Endothelial cell of umbilical vein (primary cell): ENCODE data around the gene EVC2. TPM values are rescaled to one million over a fixed set of nuclear protein-coding genes. Genes with fewer than 3 reads are reported as not detected.

Source experiments
- BruUV-seq: library from RNA; stranded (reverse); fragments of 400-500 nt; replicated peaks from 2 replicates; lab custom pipeline; 2021; lab: Mats Ljungman, UMichigan
- CTCF ChIA-PET: fragments of 300-600, 350-600 bp; sonication (Branson Sonifier 250); formaldehyde crosslinking; loops from one replicate; lab custom pipeline; 2021; ENCODE audit warnings: antibody characterized with exemption, inconsistent platforms; lab: Charles Lee
- POLR2A ChIA-PET: fragments of 300-600, 350-600 bp; sonication (Branson Sonifier 250); formaldehyde crosslinking; loops from one replicate; lab custom pipeline; 2021; ENCODE audit warnings: antibody characterized with exemption, inconsistent platforms; lab: Charles Lee
- DNase-seq: peaks from one replicate; pipeline ENCODE4 v3.0.0-alpha.2; 2011; ENCODE audit warnings: low read depth, low spot score
- FAIRE-seq: peaks from 2 replicates; lab custom pipeline; 2011; peaks lifted over from hg19 to GRCh38; lab: Jason Lieb, UNC
- H2AFZ ChIP-seq: 2 replicates; pipeline ENCODE4 v1.6.0; 2012; ENCODE audit warnings: low read depth, low read length, control low read depth, inconsistent platforms
- H3K27ac ChIP-seq: 2 replicates; pipeline ENCODE4 v1.5.1; 2011; ENCODE audit warnings: low read depth, mild to moderate bottlenecking, control low read depth, low read length, moderate library complexity; ENCODE audit not compliant: insufficient read depth
- H3K27me3 ChIP-seq, 2 experiments: 2 replicates each; pipeline versions ENCODE4 v1.6.0 to v1.6.1; 2011; ENCODE audit warnings: low read length in 2 of 2, mixed read lengths in 1 of 2; ENCODE audit not compliant: control insufficient read depth in 2 of 2, insufficient read depth in 2 of 2
- H3K36me3 ChIP-seq, 2 experiments: 2 replicates in 1 of 2; 3 replicates in 1 of 2; pipeline ENCODE4 v1.5.1; 2011; ENCODE audit warnings: low read length in 2 of 2, mild to moderate bottlenecking in 1 of 2, moderate library complexity in 1 of 2; ENCODE audit not compliant: control insufficient read depth in 2 of 2, insufficient read depth in 2 of 2; ENCODE audit errors: extremely low read depth in 1 of 2
- H3K4me1 ChIP-seq: 3 replicates; pipeline ENCODE4 v1.5.1; 2011; ENCODE audit warnings: mild to moderate bottlenecking, low read length; ENCODE audit not compliant: control insufficient read depth, insufficient read depth; ENCODE audit errors: extremely low read depth
- H3K4me2 ChIP-seq: 2 replicates; pipeline ENCODE4 v1.6.1; 2011; ENCODE audit warnings: low read length, control low read depth, mixed read lengths; ENCODE audit not compliant: insufficient read depth
- H3K4me3 ChIP-seq, 3 experiments: fragments of 200-600 bp in 1 of 3; sonication (generic), shearing (Covaris generic) in 1 of 3; replicated peaks in 1 of 3; 2 replicates each; pipeline ENCODE4 v1.5.1; 2011 to 2016; ENCODE audit warnings: control low read depth in 3 of 3, low read length in 3 of 3, mild to moderate bottlenecking in 2 of 3, inconsistent platforms in 1 of 3, low read depth in 1 of 3, moderate library complexity in 1 of 3; ENCODE audit not compliant: insufficient read depth in 1 of 3
- H3K79me2 ChIP-seq: 2 replicates; pipeline ENCODE4 v1.6.0; 2012; ENCODE audit warnings: low read length, inconsistent platforms; ENCODE audit not compliant: control insufficient read depth, insufficient read depth
- H3K9ac ChIP-seq: replicated peaks from 2 replicates; pipeline ENCODE3; 2011; ENCODE audit warnings: low read length, control low read depth; ENCODE audit not compliant: insufficient read depth; ENCODE audit errors: extremely low read depth
- H3K9me1 ChIP-seq: replicated peaks from 3 replicates; pipeline ENCODE4 v1.6.0; 2011; ENCODE audit warnings: mild to moderate bottlenecking, low read length; ENCODE audit not compliant: control insufficient read depth, insufficient read depth; ENCODE audit errors: extremely low read depth
- H3K9me3 ChIP-seq: replicated peaks from 2 replicates; pipeline ENCODE4 v1.5.1; 2012; ENCODE audit warnings: low read length, inconsistent platforms; ENCODE audit not compliant: control insufficient read depth, insufficient read depth
- H4K20me1 ChIP-seq: replicated peaks from 2 replicates; pipeline ENCODE3; 2011; ENCODE audit warnings: mild to moderate bottlenecking, low read length; ENCODE audit not compliant: control insufficient read depth, insufficient read depth; ENCODE audit errors: extremely low read depth
- EZH2 ChIP-seq: IDR thresholded peaks from 2 replicates; pipeline ENCODE4 v1.6.1; 2012; ENCODE audit warnings: borderline replicate concordance, low read depth, mild to moderate bottlenecking, moderate library complexity, low read length, inconsistent platforms; ENCODE audit not compliant: severe bottlenecking
- FOS ChIP-seq: IDR thresholded peaks from 2 replicates; pipeline ENCODE4 v1.6.1; 2011; ENCODE audit warnings: mild to moderate bottlenecking, low read length, moderate library complexity, borderline replicate concordance; ENCODE audit not compliant: insufficient read depth
- GATA2 ChIP-seq: IDR thresholded peaks from 2 replicates; pipeline ENCODE4 v1.7.0; 2011; ENCODE audit warnings: low read depth, mild to moderate bottlenecking, moderate library complexity, mixed read lengths, low read length; ENCODE audit not compliant: insufficient read length, insufficient read depth
- JUN ChIP-seq: IDR thresholded peaks from 2 replicates; pipeline ENCODE4 v1.6.1; 2011; ENCODE audit warnings: borderline replicate concordance, low read depth; ENCODE audit not compliant: insufficient read length, insufficient read depth
- MYC ChIP-seq: IDR thresholded peaks from one replicate; pipeline ENCODE4 v1.6.1; 2011; ENCODE audit warnings: mild to moderate bottlenecking, low read depth, low read length
- POLR2A ChIP-seq: IDR thresholded peaks from 2 replicates; pipeline ENCODE4 v1.6.1; 2012; ENCODE audit warnings: low read depth, mild to moderate bottlenecking, control low read depth, low read length
- POLR2AphosphoS5 ChIP-seq: IDR thresholded peaks from 2 replicates; pipeline ENCODE4 v1.6.1; 2012; ENCODE audit warnings: low read depth, mild to moderate bottlenecking, control low read depth, low read length, moderate library complexity; ENCODE audit not compliant: insufficient read depth
- dilution Hi-C: fragments of 300-500 bp; cut with MboI; formaldehyde crosslinking; loops from one replicate; pipeline ENCODE4 v1.15.0; 2019; ENCODE audit warnings: low sequenced_read_pairs; ENCODE audit not compliant: extremely low pct_ligation_motif_present
- intact Hi-C: fragments of 100-400 bp; cut with micrococcal nuclease; formaldehyde crosslinking; loops from one replicate; pipeline ENCODE4 v1.10.0; 2022
- polyA plus RNA-seq, 4 experiments: library from polyadenylated mRNA; depleted of rRNA in 3 of 4; stranded (reverse) in 3 of 4; unstranded in 1 of 4; fragments of >200 nt; gene quantifications; 2 replicates each; pipeline versions ENCODE4 v1.2.1 to v1.2.3, GENCODE V29; 2011 to 2012; ENCODE audit warnings: missing spikeins in 1 of 4
- total RNA-seq: library from RNA; stranded (reverse); gene quantifications from 2 replicates; pipeline ENCODE4 v1.2.3, GENCODE V29; 2021
- TF ChIP-seq, protein P1 (sequence below), 2 donors: IDR thresholded peaks; 1 replicate in 1 of 2; 2 replicates in 1 of 2; pipeline ENCODE4 v1.5.1; 2011; ENCODE audit warnings: low read length in 2 of 2, mild to moderate bottlenecking in 2 of 2, moderate library complexity in 2 of 2, control low read depth in 1 of 2, inconsistent platforms in 1 of 2, low read depth in 1 of 2; ENCODE audit not compliant: insufficient read depth in 1 of 2; ENCODE audit errors: extremely low read depth in 1 of 2
- TF ChIP-seq, protein P2 (sequence below): IDR thresholded peaks from 2 replicates; pipeline ENCODE4 v1.6.1; 2011; ENCODE audit not compliant: insufficient read depth, insufficient read length

Gene EVC2
- total and polyA plus RNA-seq, 2 donors (not counting 3 experiments of a cell fraction or from before 2014, with no cell fraction given): 1.7 to 8.8 TPM

DNA sequence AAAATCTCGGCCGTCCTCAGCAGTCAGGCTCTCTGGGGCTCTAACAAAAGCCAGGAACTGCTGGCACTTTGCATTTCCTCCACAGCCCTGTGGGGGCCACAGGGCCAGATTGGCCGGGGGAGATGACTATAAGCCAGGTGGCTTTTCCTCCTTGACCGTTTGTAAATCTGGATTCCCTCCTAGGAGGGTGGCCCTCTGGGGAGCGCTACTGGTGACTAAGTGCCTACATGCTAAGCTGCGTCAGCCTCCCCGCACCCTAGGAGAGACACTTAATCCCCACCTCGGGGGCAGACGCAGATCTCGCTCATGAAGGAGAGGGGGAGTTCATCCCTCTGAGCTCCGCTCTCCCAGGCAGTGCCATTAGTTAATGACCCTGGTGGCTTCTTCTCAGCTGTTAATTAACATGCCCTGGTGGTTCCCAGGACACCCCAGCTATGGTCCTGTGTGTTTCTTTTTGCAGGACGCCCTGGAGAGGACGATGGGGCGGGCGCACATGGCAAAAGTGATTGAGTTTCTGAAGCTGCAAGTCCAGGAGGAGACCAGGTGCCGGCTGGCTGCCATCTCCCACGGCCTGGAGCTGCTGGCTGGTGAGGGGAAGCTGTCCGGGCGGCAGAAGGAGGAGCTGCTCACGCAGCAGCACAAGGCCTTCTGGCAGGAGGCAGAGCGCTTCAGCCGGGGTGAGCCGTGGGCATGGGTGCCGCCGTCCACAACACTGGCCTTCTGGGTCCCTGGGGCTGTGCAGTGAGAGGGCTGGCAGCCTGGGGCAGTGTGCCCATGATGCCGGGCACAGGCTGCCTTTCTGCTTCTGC, 44.2 kb upstream of the EVC2 start:
- no peaks in the 10 kb centered on the region for H3K27me3 ChIP-seq
- BruUV-seq: TSS peak; percentile 47
- DNase-seq (peak; percentile 59), FAIRE-seq (peak; percentile 83)
- TF ChIP-seq POLR2A: no peak
- no peak for TF ChIP-seq EZH2
- no peak for TF ChIP-seq GATA2
- TF ChIP-seq, protein P1, sequence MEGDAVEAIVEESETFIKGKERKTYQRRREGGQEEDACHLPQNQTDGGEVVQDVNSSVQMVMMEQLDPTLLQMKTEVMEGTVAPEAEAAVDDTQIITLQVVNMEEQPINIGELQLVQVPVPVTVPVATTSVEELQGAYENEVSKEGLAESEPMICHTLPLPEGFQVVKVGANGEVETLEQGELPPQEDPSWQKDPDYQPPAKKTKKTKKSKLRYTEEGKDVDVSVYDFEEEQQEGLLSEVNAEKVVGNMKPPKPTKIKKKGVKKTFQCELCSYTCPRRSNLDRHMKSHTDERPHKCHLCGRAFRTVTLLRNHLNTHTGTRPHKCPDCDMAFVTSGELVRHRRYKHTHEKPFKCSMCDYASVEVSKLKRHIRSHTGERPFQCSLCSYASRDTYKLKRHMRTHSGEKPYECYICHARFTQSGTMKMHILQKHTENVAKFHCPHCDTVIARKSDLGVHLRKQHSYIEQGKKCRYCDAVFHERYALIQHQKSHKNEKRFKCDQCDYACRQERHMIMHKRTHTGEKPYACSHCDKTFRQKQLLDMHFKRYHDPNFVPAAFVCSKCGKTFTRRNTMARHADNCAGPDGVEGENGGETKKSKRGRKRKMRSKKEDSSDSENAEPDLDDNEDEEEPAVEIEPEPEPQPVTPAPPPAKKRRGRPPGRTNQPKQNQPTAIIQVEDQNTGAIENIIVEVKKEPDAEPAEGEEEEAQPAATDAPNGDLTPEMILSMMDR (IDR thresholded peaks at IDR 0.05; ENCODE audit: extremely low read depth in 1 of 2, insufficient read depth in 1 of 2, low read depth in 1 of 2, low read length in 2 of 2): no peak
- TF ChIP-seq, protein P2, sequence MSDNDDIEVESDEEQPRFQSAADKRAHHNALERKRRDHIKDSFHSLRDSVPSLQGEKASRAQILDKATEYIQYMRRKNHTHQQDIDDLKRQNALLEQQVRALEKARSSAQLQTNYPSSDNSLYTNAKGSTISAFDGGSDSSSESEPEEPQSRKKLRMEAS: no peak
- TF ChIP-seq JUN: no peak
- no peak for TF ChIP-seq MYC
- no peak for TF ChIP-seq FOS
- no peak for TF ChIP-seq POLR2AphosphoS5
- H3K4me3 ChIP-seq: no peak overlapping the region
- no peaks in the 10 kb centered on the region for H3K9me1 ChIP-seq
- peak overlapping the region; percentile 86 for H3K27ac ChIP-seq
- H4K20me1 ChIP-seq: no peaks in the 10 kb centered on the region
- H2AFZ ChIP-seq: no peak overlapping the region
- H3K4me2 ChIP-seq: no peak overlapping the region
- dilution Hi-C loops (no loop called here), intact Hi-C loops (loop anchor here (1.0 kb wide), 1 partner anchor 41 kb away; the partner anchor contains the start of gene EVC)
- POLR2A ChIA-PET: no interaction called here
- H3K79me2 ChIP-seq: no peaks in the 10 kb centered on the region
- CTCF ChIA-PET: interaction anchor here (1.1 to 1.4 kb wide), 2 partner anchors 38 to 44 kb away, joined by 3 read pairs; no protein-coding TSS in a partner anchor
- no peaks in the 10 kb centered on the region for H3K9me3 ChIP-seq
- H3K4me1 ChIP-seq: peaks cover 55% of the 10 kb centered on the region
- no peak overlapping the region for H3K9ac ChIP-seq
- peaks cover 3 to 19% of the 10 kb centered on the region in 2 experiments for H3K36me3 ChIP-seq
